PFSK-1 (cell line): Measurements from ENCODE around the gene SUV39H2.

Experiments used
- FOXP2 ChIP-seq: optimal IDR thresholded peaks from 2 replicates; pipeline ENCODE3; 2011; ENCODE audit warnings: borderline replicate concordance, control low read depth, inconsistent platforms; ENCODE audit not compliant: insufficient read depth; ENCODE audit errors: extremely low read length, extremely low read depth
- POLR2AphosphoS5 ChIP-seq: IDR thresholded peaks from 2 replicates; pipeline ENCODE4 v1.6.1; 2012; ENCODE audit warnings: low read depth, mild to moderate bottlenecking, control low read depth, low read length, moderate library complexity
- REST ChIP-seq, 2 experiments: IDR thresholded peaks; 2 replicates each; pipeline versions ENCODE4 v1.6.1 to v1.8.0; 2011 to 2012; ENCODE audit warnings: low read depth in 2 of 2, low read length in 2 of 2, control low read depth in 1 of 2, inconsistent platforms in 1 of 2, mild to moderate bottlenecking in 1 of 2, moderate library complexity in 1 of 2; ENCODE audit not compliant: insufficient read depth in 1 of 2
- SIN3A ChIP-seq: IDR thresholded peaks from 2 replicates; pipeline ENCODE4 v1.6.1; 2012; ENCODE audit warnings: mild to moderate bottlenecking, low read length, moderate library complexity, borderline replicate concordance; ENCODE audit not compliant: insufficient read depth
- TAF1 ChIP-seq: IDR thresholded peaks from 2 replicates; pipeline ENCODE4 v1.6.1; 2012; ENCODE audit warnings: low read length, control low read depth, borderline replicate concordance; ENCODE audit not compliant: insufficient read depth

Gene SUV39H2

GRCh38 chr10:14949291-14949690 is 70.6 kb downstream of the SUV39H2 start:
- no peak for TF ChIP-seq TAF1
- TF ChIP-seq SIN3A = no peak
- TF ChIP-seq POLR2AphosphoS5 = no peak
- no peak for TF ChIP-seq REST (IDR thresholded peaks at IDR 0.05; ENCODE audit: insufficient read depth in 1 of 2, low read depth in 2 of 2, low read length in 2 of 2)
- no peak for TF ChIP-seq FOXP2

- no peak for TF ChIP-seq TAF1
- no peak for TF ChIP-seq SIN3A
- no peak for TF ChIP-seq FOXP2
- no peak for TF ChIP-seq POLR2AphosphoS5
- no peak for TF ChIP-seq REST (IDR thresholded peaks at IDR 0.05; ENCODE audit: insufficient read depth in 1 of 2, low read depth in 2 of 2, low read length in 2 of 2)
Measured at GRCh38 chr10:14952851-14953423, 74.3 kb downstream of the SUV39H2 start.

- no peak for TF ChIP-seq TAF1
- no peak for TF ChIP-seq FOXP2
- no peak for TF ChIP-seq REST (IDR thresholded peaks at IDR 0.05; ENCODE audit: insufficient read depth in 1 of 2, low read depth in 2 of 2, low read length in 2 of 2)
- no peak for TF ChIP-seq SIN3A
- TF ChIP-seq POLR2AphosphoS5 = no peak
Measured at GRCh38 chr10:14953424-14954000, 74.8 kb downstream of the SUV39H2 start.
